GM19238 (cell line): ENCODE results near the gene VTCN1.

Experiments
- DNase-seq: peaks from one replicate; pipeline ENCODE4 v3.0.0; 2011; ENCODE audit warnings: low spot score; ENCODE audit not compliant: insufficient read length

VTCN1 gene

GRCh38 chr1:117209094-117209493, 1.6 kb downstream of the VTCN1 start:
- no peak for DNase-seq

GRCh38 chr1:117208580-117208979, 2.1 kb downstream of the VTCN1 start:
- DNase-seq: no peak

- DNase-seq: no peak
Measured at GRCh38 chr1:117205368-117205767, 5.4 kb downstream of the VTCN1 start.

GRCh38 chr1:117201808-117202207, 8.9 kb downstream of the VTCN1 start:
- DNase-seq: no peak

GRCh38 chr1:117198097-117198496, 12.6 kb downstream of the VTCN1 start:
- DNase-seq: no peak

GRCh38 chr1:117189726-117190125, 21.0 kb downstream of the VTCN1 start:
- DNase-seq: no peak

GRCh38 chr1:117188816-117189437, 21.8 kb downstream of the VTCN1 start:
- DNase-seq: no peak

GRCh38 chr1:117188170-117188815, 22.4 kb downstream of the VTCN1 start:
- no peak for DNase-seq

- DNase-seq: no peak
Measured at GRCh38 chr1:117183112-117183511, 27.6 kb downstream of the VTCN1 start.

- no peak for DNase-seq
Measured at GRCh38 chr1:117182319-117182718, 28.4 kb downstream of the VTCN1 start.

- DNase-seq: no peak
Measured at GRCh38 chr1:117181630-117182041, 29.1 kb downstream of the VTCN1 start.

- no peak for DNase-seq
Measured at GRCh38 chr1:117180147-117180967, 30.4 kb downstream of the VTCN1 start.

GRCh38 chr1:117179471-117179870, 31.3 kb downstream of the VTCN1 start:
- DNase-seq: no peak

- no peak for DNase-seq
Measured at GRCh38 chr1:117178756-117179155, 32.0 kb downstream of the VTCN1 start.

- DNase-seq: no peak
Measured at GRCh38 chr1:117177376-117177775, 33.4 kb downstream of the VTCN1 start.

- DNase-seq: no peak
Measured at GRCh38 chr1:117176579-117176978, 34.1 kb downstream of the VTCN1 start.

GRCh38 chr1:117174851-117175250, 35.9 kb downstream of the VTCN1 start:
- DNase-seq: no peak

GRCh38 chr1:117173691-117174090, 37.0 kb downstream of the VTCN1 start:
- no peak for DNase-seq

GRCh38 chr1:117173006-117173405, 37.7 kb downstream of the VTCN1 start:
- DNase-seq: no peak

- DNase-seq: no peak
Measured at GRCh38 chr1:117171900-117172511, 38.7 kb downstream of the VTCN1 start.

GRCh38 chr1:117169871-117170596, 40.7 kb downstream of the VTCN1 start:
- DNase-seq: no peak
